Nephron progenitor cell (in vitro differentiated cells): ENCODE data around the gene VCP.

ENCODE experiments used
- DNase-seq: peaks from one replicate; pipeline ENCODE4 v3.0.0; 2021
- H3K27ac Mint-ChIP-seq: 2 replicates; pipeline ENCODE4 v1.8.0; 2021; ENCODE audit warnings: mild to moderate bottlenecking, moderate library complexity, mixed read lengths
- H3K27me3 Mint-ChIP-seq: 2 replicates; pipeline ENCODE4 v1.8.0; 2021; ENCODE audit warnings: mild to moderate bottlenecking, low read depth, mixed read lengths; ENCODE audit not compliant: poor library complexity
- H3K36me3 Mint-ChIP-seq: 2 replicates; pipeline ENCODE4 v1.8.0; 2021; ENCODE audit warnings: low read depth, mixed read lengths
- H3K4me1 Mint-ChIP-seq: 2 replicates; pipeline ENCODE4 v1.8.0; 2021; ENCODE audit warnings: mixed read lengths
- H3K4me3 Mint-ChIP-seq: 2 replicates; pipeline ENCODE4 v1.8.0; 2021; ENCODE audit warnings: mild to moderate bottlenecking, moderate library complexity, mixed read lengths
- H3K9me3 Mint-ChIP-seq: 2 replicates; pipeline ENCODE4 v1.8.0; 2021; ENCODE audit warnings: mild to moderate bottlenecking, moderate library complexity, mixed read lengths
- TF ChIP-seq, protein P1 (sequence below): fragments of 200-600 bp; sonication (generic); IDR thresholded peaks from 2 replicates; pipeline ENCODE4 v1.5.0; 2021; ENCODE audit warnings: antibody characterized with exemption

Gene VCP

DNA sequence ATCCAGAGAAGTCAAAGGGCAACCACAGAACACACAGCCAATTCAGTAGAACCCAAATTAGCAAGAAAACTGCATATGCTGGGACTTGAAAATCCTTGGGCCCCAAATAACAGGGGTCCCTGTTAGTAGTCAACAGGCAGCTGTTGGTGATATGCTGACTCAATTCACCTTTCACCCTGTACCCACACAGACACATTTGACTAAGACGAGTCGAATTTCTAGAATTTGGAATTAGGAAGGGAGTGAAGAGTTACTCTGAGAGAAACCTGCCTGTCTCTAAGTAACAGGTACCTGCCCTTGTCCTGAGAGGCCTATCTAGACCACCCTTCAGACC, 821 bp upstream of the VCP start:
- DNase-seq: no peak
- Mint-ChIP-seq H3K4me3 (peak overlapping the region; percentile 97), H3K27me3 (no peaks in the 10 kb centered on the region), H3K36me3 (peaks cover 47% of the 10 kb centered on the region), H3K27ac (peak overlapping the region; percentile 88), H3K4me1 (peaks cover 53% of the 10 kb centered on the region), H3K9me3 (no peaks in the 10 kb centered on the region)
- TF ChIP-seq, protein P1, sequence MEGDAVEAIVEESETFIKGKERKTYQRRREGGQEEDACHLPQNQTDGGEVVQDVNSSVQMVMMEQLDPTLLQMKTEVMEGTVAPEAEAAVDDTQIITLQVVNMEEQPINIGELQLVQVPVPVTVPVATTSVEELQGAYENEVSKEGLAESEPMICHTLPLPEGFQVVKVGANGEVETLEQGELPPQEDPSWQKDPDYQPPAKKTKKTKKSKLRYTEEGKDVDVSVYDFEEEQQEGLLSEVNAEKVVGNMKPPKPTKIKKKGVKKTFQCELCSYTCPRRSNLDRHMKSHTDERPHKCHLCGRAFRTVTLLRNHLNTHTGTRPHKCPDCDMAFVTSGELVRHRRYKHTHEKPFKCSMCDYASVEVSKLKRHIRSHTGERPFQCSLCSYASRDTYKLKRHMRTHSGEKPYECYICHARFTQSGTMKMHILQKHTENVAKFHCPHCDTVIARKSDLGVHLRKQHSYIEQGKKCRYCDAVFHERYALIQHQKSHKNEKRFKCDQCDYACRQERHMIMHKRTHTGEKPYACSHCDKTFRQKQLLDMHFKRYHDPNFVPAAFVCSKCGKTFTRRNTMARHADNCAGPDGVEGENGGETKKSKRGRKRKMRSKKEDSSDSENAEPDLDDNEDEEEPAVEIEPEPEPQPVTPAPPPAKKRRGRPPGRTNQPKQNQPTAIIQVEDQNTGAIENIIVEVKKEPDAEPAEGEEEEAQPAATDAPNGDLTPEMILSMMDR: no peak

DNA sequence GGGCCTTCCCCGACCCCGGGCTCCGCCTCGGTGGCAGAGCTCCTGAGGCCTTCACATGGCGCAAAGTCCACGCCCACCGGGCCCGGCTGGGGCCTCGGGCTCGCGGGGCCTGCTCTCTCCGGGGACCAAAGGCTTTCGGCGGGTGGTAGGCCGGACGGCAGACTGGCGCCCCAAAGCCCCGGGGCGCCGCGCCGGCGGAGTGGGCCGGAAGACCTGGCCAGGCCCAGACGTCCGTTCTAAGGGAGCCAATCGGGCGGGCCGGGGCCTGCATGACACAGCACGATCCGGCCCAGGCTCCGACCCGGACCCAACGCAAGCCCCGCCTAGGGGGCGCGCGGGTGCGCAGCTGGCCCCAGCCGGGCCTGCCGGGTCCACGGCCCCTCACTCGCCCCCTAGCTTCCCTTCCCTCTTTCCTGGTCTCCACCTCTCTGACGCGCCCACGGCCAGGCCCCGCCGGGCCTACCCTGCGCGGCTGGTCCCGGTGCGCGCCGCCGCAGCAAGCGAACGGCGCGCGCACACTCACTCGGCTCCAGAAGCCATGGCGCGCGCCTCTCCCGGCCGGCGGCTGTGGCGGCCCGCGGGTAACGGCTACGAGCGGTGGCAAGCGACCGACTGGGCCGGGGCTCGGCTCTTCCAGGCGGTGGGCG, 488 bp downstream of the VCP start:
- peaks cover 43% of the 10 kb centered on the region for H3K4me1 Mint-ChIP-seq
- peak overlapping the region; percentile 97 for H3K4me3 Mint-ChIP-seq
- no peaks in the 10 kb centered on the region for H3K27me3 Mint-ChIP-seq
- peak overlapping the region; percentile 99 for H3K27ac Mint-ChIP-seq
- TF ChIP-seq, protein P1: no peak
- peak; percentile 82 for DNase-seq
- no peaks in the 10 kb centered on the region for H3K9me3 Mint-ChIP-seq
- peaks cover 60% of the 10 kb centered on the region for H3K36me3 Mint-ChIP-seq

DNA sequence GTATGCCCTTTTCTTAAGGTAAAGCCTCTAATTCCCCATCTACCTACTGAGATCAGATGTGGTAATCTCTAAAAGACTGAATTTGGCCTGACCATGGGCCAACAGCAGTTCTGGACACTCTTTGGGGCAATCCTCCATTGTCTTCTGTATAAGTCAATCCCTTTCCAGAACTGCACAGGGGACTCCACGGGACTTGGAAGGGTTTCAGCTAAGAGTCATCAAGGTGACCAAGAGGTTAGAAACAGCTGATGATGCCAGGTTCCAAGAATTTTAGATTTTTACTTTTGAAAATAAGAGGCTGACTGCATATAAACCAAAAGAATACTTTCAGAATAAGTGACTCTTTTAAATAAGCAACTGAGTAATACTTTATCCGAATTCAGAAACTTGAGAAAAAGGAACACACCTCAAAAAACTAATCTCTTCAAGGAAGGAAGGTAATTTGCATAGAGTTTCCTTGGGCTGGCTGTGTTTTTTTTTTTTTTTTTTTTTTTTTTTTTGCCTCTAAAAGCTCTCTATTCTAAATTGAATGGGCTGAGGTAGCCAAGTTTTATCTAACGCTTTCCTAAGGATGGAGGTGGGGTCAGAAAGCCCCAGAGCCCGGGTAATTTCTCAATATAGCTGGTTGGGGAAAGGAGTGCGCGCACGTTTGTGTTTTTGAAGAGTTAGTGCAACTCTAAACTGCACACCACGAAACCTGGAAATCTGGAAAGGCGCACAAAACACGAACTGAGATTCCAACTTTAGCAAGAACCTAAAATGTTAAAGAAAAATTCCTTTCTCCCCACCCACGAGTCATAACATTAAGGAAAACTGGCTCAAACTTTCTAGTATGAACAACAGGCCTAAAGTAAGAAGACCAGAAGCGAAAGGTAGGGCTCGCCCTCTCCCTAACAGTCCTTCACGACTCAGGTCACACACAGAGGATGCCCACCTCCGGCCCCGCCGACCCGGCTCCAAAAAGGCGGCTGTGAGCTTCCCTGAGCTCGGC, 1.3 kb downstream of the VCP start:
- H3K4me3 Mint-ChIP-seq: peak overlapping the region; percentile 97
- TF ChIP-seq, protein P1: no peak
- peaks cover 64% of the 10 kb centered on the region for H3K36me3 Mint-ChIP-seq
- no peak for DNase-seq
- peak overlapping the region; percentile 99 for H3K27ac Mint-ChIP-seq
- no peaks in the 10 kb centered on the region for H3K27me3 Mint-ChIP-seq
- peaks cover 42% of the 10 kb centered on the region for H3K4me1 Mint-ChIP-seq
- H3K9me3 Mint-ChIP-seq: no peaks in the 10 kb centered on the region

DNA sequence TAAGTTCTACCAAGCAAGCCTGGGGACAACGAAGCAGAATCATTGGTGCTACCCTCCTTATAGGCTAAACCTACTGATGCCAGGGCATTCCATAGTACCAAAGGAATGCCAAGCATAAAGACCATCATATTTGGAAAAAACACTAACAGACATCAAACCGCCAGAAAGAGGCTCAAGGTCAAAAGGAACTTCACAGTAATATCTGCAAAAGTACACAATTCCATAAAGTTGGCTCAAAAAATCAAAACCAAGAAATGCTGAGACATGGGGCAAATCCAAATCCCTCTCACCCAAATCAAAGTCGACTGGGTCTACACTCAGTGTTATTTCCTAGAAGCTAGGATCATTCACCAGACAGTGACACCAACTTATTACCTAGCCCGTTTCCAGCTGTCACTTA, 3.4 kb downstream of the VCP start:
- peaks cover 54% of the 10 kb centered on the region for H3K36me3 Mint-ChIP-seq
- H3K27ac Mint-ChIP-seq: no peak overlapping the region
- H3K4me3 Mint-ChIP-seq: peak overlapping the region; percentile 64
- TF ChIP-seq, protein P1: no peak
- no peaks in the 10 kb centered on the region for H3K27me3 Mint-ChIP-seq
- peaks cover 42% of the 10 kb centered on the region for H3K4me1 Mint-ChIP-seq
- no peak for DNase-seq
- no peaks in the 10 kb centered on the region for H3K9me3 Mint-ChIP-seq

DNA sequence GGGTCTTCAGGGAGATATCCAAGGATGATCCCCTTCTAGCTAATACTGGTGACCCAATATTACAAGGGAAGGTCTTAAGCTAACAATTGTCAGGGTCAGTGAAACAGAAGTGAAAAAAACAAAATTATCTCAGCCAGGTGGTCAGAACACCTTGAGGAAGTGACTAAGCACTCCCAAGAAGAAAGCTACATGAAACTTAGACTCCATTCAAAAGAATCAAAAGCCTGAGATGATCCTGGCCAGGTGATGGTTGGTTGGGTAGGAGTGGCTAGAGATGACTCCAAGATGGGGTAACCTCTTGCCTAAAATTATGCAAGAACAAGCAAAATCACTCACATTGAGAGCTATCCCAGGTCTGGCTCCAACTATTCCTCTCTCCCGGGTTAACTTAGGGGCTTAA, 5.4 kb downstream of the VCP start:
- Mint-ChIP-seq H3K36me3 (peaks cover 66% of the 10 kb centered on the region), H3K27ac (no peak overlapping the region), H3K4me1 (peaks cover 35% of the 10 kb centered on the region), H3K27me3 (no peaks in the 10 kb centered on the region), H3K9me3 (no peaks in the 10 kb centered on the region), H3K4me3 (no peak overlapping the region)
- DNase-seq: no peak
- TF ChIP-seq, protein P1: no peak
